HEK293 (cell line): ENCODE data around the gene GALR2.

Experiments
- CTCF ChIA-PET: fragments of 350-600 bp; formaldehyde crosslinking; extraction: SDS; loops from one replicate; lab custom pipeline; 2021; ENCODE audit warnings: antibody characterized with exemption; lab: Yijun Ruan, JAX
- POLR2A ChIA-PET: fragments of 300-600 bp; formaldehyde crosslinking; extraction: SDS; loops from one replicate; lab custom pipeline; 2020; ENCODE audit warnings: antibody characterized with exemption, inconsistent platforms; lab: Yijun Ruan, JAX
- H3K27ac ChIP-seq: fragments of 200-500 bp; sonication (Bioruptor generic); 2 replicates; pipeline ENCODE4 v1.5.1; 2014; ENCODE audit warnings: low read depth, low read length, control low read depth, inconsistent platforms; ENCODE audit errors: extremely low read depth
- H3K36me3 ChIP-seq, 2 experiments: fragments of 200-500 bp in 1 of 2; sonication (Bioruptor generic) in 1 of 2; 1 replicate in 1 of 2; 2 replicates in 1 of 2; pipeline ENCODE4 v1.5.1; 2014 to 2017; ENCODE audit warnings: inconsistent platforms in 2 of 2, low read length in 2 of 2; ENCODE audit not compliant: control insufficient read depth in 2 of 2, insufficient read depth in 1 of 2
- H3K4me1 ChIP-seq: fragments of 200-500 bp; sonication (Bioruptor generic); 2 replicates; pipeline ENCODE4 v1.5.1; 2014; ENCODE audit warnings: mild to moderate bottlenecking, low read length, inconsistent platforms; ENCODE audit not compliant: control insufficient read depth, insufficient read depth
- H3K4me3 ChIP-seq: 2 replicates; pipeline ENCODE4 v1.5.1; 2011; ENCODE audit warnings: low read depth, mild to moderate bottlenecking, control low read depth, low read length, moderate library complexity
- H3K9me3 ChIP-seq: fragments of 200-500 bp; sonication (Bioruptor generic); 2 replicates; pipeline ENCODE4 v1.5.1; 2014; ENCODE audit warnings: low read depth, low read length, inconsistent platforms; ENCODE audit not compliant: control insufficient read depth, insufficient read depth
- EGR2 ChIP-seq: fragments of 450-650 bp; formaldehyde crosslinking; IDR thresholded peaks from 2 replicates; pipeline ENCODE4 v1.5.1; 2016; ENCODE audit warnings: low read depth, missing biosample characterization, missing genetic modification characterization
- HOXC10 ChIP-seq: sonication (generic); formaldehyde crosslinking; IDR thresholded peaks from 2 replicates; pipeline ENCODE4 v1.8.1; 2023; ENCODE audit warnings: mild to moderate bottlenecking, missing genetic modification reagents
- KLF16 ChIP-seq: fragments of 450-650 bp; formaldehyde crosslinking; IDR thresholded peaks from 2 replicates; pipeline ENCODE4 v1.5.1; 2017; ENCODE audit warnings: missing biosample characterization, missing genetic modification characterization
- PRDM10 ChIP-seq: fragments of 450-650 bp; formaldehyde crosslinking; IDR thresholded peaks from 2 replicates; pipeline ENCODE4 v1.5.1; 2016; ENCODE audit warnings: missing biosample characterization, missing genetic modification characterization
- REPIN1 ChIP-seq: fragments of 450-650 bp; formaldehyde crosslinking; IDR thresholded peaks from 2 replicates; pipeline ENCODE4 v1.5.1; 2017; ENCODE audit warnings: missing biosample characterization, missing genetic modification characterization, low read depth
- YY1 ChIP-seq: fragments of 450-650 bp; formaldehyde crosslinking; IDR thresholded peaks from 2 replicates; pipeline ENCODE4 v1.5.1; 2018; ENCODE audit warnings: missing biosample characterization, missing genetic modification characterization
- ZBTB20 ChIP-seq: fragments of 450-650 bp; formaldehyde crosslinking; IDR thresholded peaks from 2 replicates; pipeline ENCODE4 v1.5.1; 2016; ENCODE audit warnings: missing biosample characterization, missing genetic modification characterization
- ZBTB48 ChIP-seq: fragments of 450-650 bp; formaldehyde crosslinking; IDR thresholded peaks from 2 replicates; pipeline ENCODE4 v1.5.1; 2016; ENCODE audit warnings: missing biosample characterization, missing genetic modification characterization
- ZBTB7A ChIP-seq: fragments of 450-650 bp; formaldehyde crosslinking; IDR thresholded peaks from 2 replicates; pipeline ENCODE4 v1.5.1; 2016; ENCODE audit warnings: low read depth, missing biosample characterization, missing genetic modification characterization
- ZNF175 ChIP-seq: fragments of 450-650 bp; formaldehyde crosslinking; IDR thresholded peaks from 2 replicates; pipeline ENCODE4 v1.5.1; 2016; ENCODE audit warnings: missing biosample characterization, missing genetic modification characterization
- ZNF184 ChIP-seq: fragments of 450-650 bp; IDR thresholded peaks from 2 replicates; pipeline ENCODE4 v1.5.1; 2018; ENCODE audit warnings: missing biosample characterization, mild to moderate bottlenecking, missing genetic modification characterization
- ZNF211 ChIP-seq: fragments of 450-650 bp; formaldehyde crosslinking; IDR thresholded peaks from 2 replicates; pipeline ENCODE4 v1.5.1; 2016; ENCODE audit warnings: low read depth, missing biosample characterization, missing genetic modification characterization
- ZNF24 ChIP-seq: fragments of 450-650 bp; formaldehyde crosslinking; IDR thresholded peaks from 2 replicates; pipeline ENCODE4 v1.5.1; 2016; ENCODE audit warnings: missing biosample characterization, missing genetic modification characterization
- ZNF350 ChIP-seq: fragments of 450-650 bp; formaldehyde crosslinking; IDR thresholded peaks from 2 replicates; pipeline ENCODE4 v1.5.0; 2017; ENCODE audit warnings: missing biosample characterization, mild to moderate bottlenecking, missing genetic modification characterization
- ZNF354C ChIP-seq: fragments of 450-650 bp; formaldehyde crosslinking; IDR thresholded peaks from 2 replicates; pipeline ENCODE4 v1.5.1; 2016; ENCODE audit warnings: missing biosample characterization, missing genetic modification characterization, low read depth, borderline replicate concordance
- ZNF37A ChIP-seq: fragments of 450-650 bp; IDR thresholded peaks from 2 replicates; pipeline ENCODE4 v1.5.1; 2018; ENCODE audit warnings: missing biosample characterization, missing genetic modification characterization
- ZNF423 ChIP-seq: fragments of 450-650 bp; formaldehyde crosslinking; IDR thresholded peaks from 2 replicates; pipeline ENCODE4 v1.5.1; 2016; ENCODE audit warnings: missing biosample characterization, missing genetic modification characterization
- ZNF501 ChIP-seq: fragments of 450-650 bp; formaldehyde crosslinking; IDR thresholded peaks from 2 replicates; pipeline ENCODE4 v1.5.1; 2016; ENCODE audit warnings: missing biosample characterization, missing genetic modification characterization
- ZNF548 ChIP-seq: fragments of 450-650 bp; formaldehyde crosslinking; IDR thresholded peaks from 2 replicates; pipeline ENCODE4 v1.5.1; 2016; ENCODE audit warnings: missing biosample characterization, missing genetic modification characterization
- ZNF560 ChIP-seq: fragments of 450-650 bp; formaldehyde crosslinking; IDR thresholded peaks from 2 replicates; pipeline ENCODE4 v1.5.1; 2017; ENCODE audit warnings: missing biosample characterization, missing genetic modification characterization, borderline replicate concordance
- ZNF571 ChIP-seq: fragments of 450-650 bp; formaldehyde crosslinking; IDR thresholded peaks from 2 replicates; pipeline ENCODE4 v1.5.0; 2017; ENCODE audit warnings: missing biosample characterization, missing genetic modification characterization
- ZNF610 ChIP-seq: fragments of 450-650 bp; formaldehyde crosslinking; IDR thresholded peaks from 2 replicates; pipeline ENCODE4 v1.5.1; 2016; ENCODE audit warnings: missing biosample characterization, missing genetic modification characterization, borderline replicate concordance
- ZNF639 ChIP-seq: fragments of 450-650 bp; formaldehyde crosslinking; IDR thresholded peaks from 2 replicates; pipeline ENCODE4 v1.5.1; 2016; ENCODE audit warnings: missing biosample characterization, missing genetic modification characterization
- ZNF664 ChIP-seq: fragments of 450-650 bp; formaldehyde crosslinking; IDR thresholded peaks from 2 replicates; pipeline ENCODE4 v1.5.1; 2016; ENCODE audit warnings: missing biosample characterization, missing genetic modification characterization
- ZNF768 ChIP-seq: fragments of 450-650 bp; formaldehyde crosslinking; IDR thresholded peaks from 2 replicates; pipeline ENCODE4 v1.5.1; 2018; ENCODE audit warnings: missing biosample characterization, mild to moderate bottlenecking, missing genetic modification characterization
- ZNF777 ChIP-seq: fragments of 450-650 bp; formaldehyde crosslinking; IDR thresholded peaks from 2 replicates; pipeline ENCODE4 v1.5.1; 2017; ENCODE audit warnings: missing biosample characterization, missing genetic modification characterization, borderline replicate concordance
- ZSCAN30 ChIP-seq: fragments of 450-650 bp; IDR thresholded peaks from 2 replicates; pipeline ENCODE4 v1.5.1; 2018; ENCODE audit warnings: missing biosample characterization, mild to moderate bottlenecking, missing genetic modification characterization, moderate library complexity

GALR2 gene

GRCh38 chr17:76097716-76098295 is 23.2 kb downstream of the GALR2 start:
- H3K36me3 ChIP-seq = peaks cover 65 to 85% of the 10 kb centered on the region in 2 experiments

GRCh38 chr17:76102944-76103273 is 28.3 kb downstream of the GALR2 start:
- Histone ChIP-seq H3K4me1 (0 out of 2 replicates have a peak, but pooled peaks cover 4% of the 10 kb centered on the region), H3K4me3 (peak overlapping the region; percentile 71), H3K27ac (peak overlapping the region; percentile 83), H3K9me3 (no peaks in the 10 kb centered on the region), H3K36me3 (peaks cover 33 to 37% of the 10 kb centered on the region in 2 experiments)
- ChIA-PET POLR2A (interaction anchor here (0.8 to 3.7 kb wide), 5 partner anchors 22 to 323 kb away, joined by 3 to 23 read pairs (median 11); partner anchors contain the start of genes SRP68 and ZACN), CTCF (interaction anchor here (0.7 to 2.4 kb wide), 4 partner anchors 18 to 198 kb away, joined by 3 to 19 read pairs (median 12); no protein-coding TSS in a partner anchor)
- TF ChIP-seq ZNF350 (tag by site-specific recombination) (no peak), ZNF768 (tag by site-specific recombination) (no peak), ZNF501 (tag by site-specific recombination) (no peak), ZNF777 (tag by site-specific recombination) (no peak), ZBTB48 (tag by site-specific recombination) (no peak), KLF16 (tag by site-specific recombination) (no peak), HOXC10 (CRISPR knock-in tag) (no peak)

More at GRCh38 chr17:76097716-76098295, 23.2 kb downstream of the GALR2 start:
- no peak for TF ChIP-seq YY1 (tag by site-specific recombination)
- TF ChIP-seq ZNF175 = no peak
- no peak for TF ChIP-seq ZNF548 (tag by site-specific recombination)
- no peak for TF ChIP-seq ZNF560 (tag by site-specific recombination)
- no peak for TF ChIP-seq ZBTB20
- no peak for TF ChIP-seq ZNF768 (tag by site-specific recombination)
- no peak for TF ChIP-seq ZBTB7A
- TF ChIP-seq ZNF571 = no peak
- TF ChIP-seq ZNF354C (tag by site-specific recombination) = no peak
- TF ChIP-seq ZNF37A (tag by site-specific recombination) = no peak
- no peak for TF ChIP-seq ZNF211 (tag by site-specific recombination)
- no peak for TF ChIP-seq ZNF610
- TF ChIP-seq ZNF24 (tag by site-specific recombination) = no peak
- TF ChIP-seq ZNF501 (tag by site-specific recombination) = no peak
- TF ChIP-seq ZNF184 = no peak
- no peak for TF ChIP-seq REPIN1 (tag by site-specific recombination)
- Histone ChIP-seq H3K4me1 (no peaks in the 10 kb centered on the region), H3K4me3 (no peak overlapping the region), H3K27ac (no peak overlapping the region), H3K9me3 (no peaks in the 10 kb centered on the region)
- ChIA-PET POLR2A (interaction anchor here (0.6 kb wide), 1 partner anchor 20 kb away, joined by 3 read pairs; no protein-coding TSS in a partner anchor), CTCF (no interaction called here)

- Histone ChIP-seq H3K36me3 (peaks cover 32 to 34% of the 10 kb centered on the region in 2 experiments), H3K27ac (peak within 1 kb of the TSS; percentile 83), H3K4me3 (peak within 1 kb of the TSS; percentile 71), H3K4me1 (0 out of 2 replicates have a peak, but pooled peaks cover 4% of the 10 kb centered on the region), H3K9me3 (no peaks in the 10 kb centered on the region)
- CTCF ChIA-PET = interaction anchor here (0.7 to 2.4 kb wide), 9 partner anchors 14 to 197 kb away, joined by 3 to 19 read pairs (median 4); no protein-coding TSS in a partner anchor
- POLR2A ChIA-PET = interaction anchor here (0.6 to 3.7 kb wide), 6 partner anchors 23 to 323 kb away, joined by 3 to 23 read pairs (median 8); partner anchors contain the start of genes SRP68 and ZACN
- peak; percentile 76 for TF ChIP-seq PRDM10 (tag by site-specific recombination)
- no peak for TF ChIP-seq ZNF423 (tag by site-specific recombination)
- 0 out of 2 replicates have a peak, but pooled peaks have one; percentile 41 for TF ChIP-seq ZNF639
- TF ChIP-seq ZNF664 (tag by site-specific recombination) = no peak
- TF ChIP-seq YY1 (tag by site-specific recombination) = peak; percentile 80
- TF ChIP-seq EGR2 (tag by site-specific recombination) = peak; percentile 87
- no peak for TF ChIP-seq ZSCAN30 (tag by site-specific recombination)
- TF ChIP-seq ZNF768 (tag by site-specific recombination) = no peak
Measured at GRCh38 chr17:76103274-76104139, 28.9 kb downstream of the GALR2 start, which contains the start of gene EXOC7. Gene EXOC7, minus strand, starts transcription at chr17:76103787. Its CDS starts 95 bp downstream, at chr17:76103692.
